Neuronal stem cell (in vitro differentiated cells): ENCODE measurements around the gene RPL3.

Experiments
- DNase-seq: peaks from one replicate; pipeline ENCODE4 v3.0.0-alpha.2; 2013; ENCODE audit warnings: low spot score
- H2AFZ ChIP-seq: one replicate; pipeline ENCODE4 v1.6.1; 2013; ENCODE audit warnings: mild to moderate bottlenecking, low read length, inconsistent platforms
- H2AK5ac ChIP-seq: 2 replicates; pipeline ENCODE4 v1.6.1; 2013; ENCODE audit warnings: low read depth, mild to moderate bottlenecking, inconsistent platforms, low read length, moderate library complexity, mixed read lengths
- H2BK120ac ChIP-seq: 2 replicates; pipeline ENCODE4 v1.6.1; 2013; ENCODE audit warnings: low read depth, mild to moderate bottlenecking, inconsistent platforms, low read length, moderate library complexity, mixed read lengths
- H2BK12ac ChIP-seq: one replicate; pipeline ENCODE4 v1.6.1; 2013; ENCODE audit warnings: low read length, inconsistent platforms
- H2BK15ac ChIP-seq: 2 replicates; pipeline ENCODE4 v1.6.1; 2013; ENCODE audit warnings: mild to moderate bottlenecking, low read length, inconsistent platforms, mixed read lengths
- H2BK5ac ChIP-seq: one replicate; pipeline ENCODE4 v1.6.1; 2013; ENCODE audit warnings: inconsistent platforms, mild to moderate bottlenecking, low read length, moderate library complexity
- H3K14ac ChIP-seq: one replicate; pipeline ENCODE4 v1.6.1; 2013; ENCODE audit warnings: low read length, inconsistent platforms
- H3K18ac ChIP-seq: 2 replicates; pipeline ENCODE4 v1.6.1; 2013; ENCODE audit warnings: low read length, inconsistent platforms
- H3K23ac ChIP-seq: 2 replicates; pipeline ENCODE4 v1.6.1; 2013; ENCODE audit warnings: low read depth, mild to moderate bottlenecking, mixed read lengths, low read length, inconsistent platforms; ENCODE audit not compliant: poor library complexity
- H3K27ac ChIP-seq: replicated peaks from 3 replicates; pipeline ENCODE4 v1.5.1; 2013; ENCODE audit warnings: low read length, inconsistent platforms
- H3K27me3 ChIP-seq, 3 experiments: 2 replicates each; pipeline ENCODE4 v1.6.1; 2013; ENCODE audit warnings: low read length in 3 of 3, mild to moderate bottlenecking in 2 of 3, inconsistent platforms in 1 of 3, low read depth in 1 of 3, mixed read lengths in 1 of 3, moderate library complexity in 1 of 3; ENCODE audit not compliant: control insufficient read depth in 3 of 3, insufficient read depth in 3 of 3
- H3K36me3 ChIP-seq, 2 donors: replicated peaks in 1 of 2; 2 replicates each; pipeline ENCODE4 v1.6.1; 2013; ENCODE audit warnings: low read length in 2 of 2; ENCODE audit not compliant: control insufficient read depth in 2 of 2, insufficient read depth in 2 of 2
- H3K4ac ChIP-seq: 2 replicates; pipeline ENCODE4 v1.6.1; 2013; ENCODE audit warnings: inconsistent platforms, mild to moderate bottlenecking, low read length, moderate library complexity
- H3K4me1 ChIP-seq, 2 donors: 1 replicate in 1 of 2; 2 replicates in 1 of 2; pipeline ENCODE4 v1.6.1; 2013; ENCODE audit warnings: low read length in 2 of 2, low read depth in 1 of 2; ENCODE audit not compliant: control insufficient read depth in 2 of 2, insufficient read depth in 1 of 2
- H3K4me2 ChIP-seq: one replicate; pipeline ENCODE4 v1.6.1; 2013; ENCODE audit warnings: mild to moderate bottlenecking, low read length, inconsistent platforms; ENCODE audit not compliant: insufficient read depth, poor library complexity, severe bottlenecking
- H3K4me3 ChIP-seq, 2 donors: 2 replicates each; pipeline ENCODE4 v1.5.1; 2013; ENCODE audit warnings: low read length in 2 of 2, mild to moderate bottlenecking in 2 of 2, inconsistent platforms in 1 of 2, moderate library complexity in 1 of 2
- H3K79me1 ChIP-seq: one replicate; pipeline ENCODE4 v1.6.1; 2013; ENCODE audit warnings: low read depth, mild to moderate bottlenecking, inconsistent platforms, low read length, moderate library complexity
- H3K9ac ChIP-seq: one replicate; pipeline ENCODE4 v1.6.1; 2013; ENCODE audit warnings: mild to moderate bottlenecking, low read depth, low read length, inconsistent platforms; ENCODE audit not compliant: poor library complexity
- H3K9me3 ChIP-seq, 2 donors: replicated peaks in 1 of 2; 2 replicates each; pipeline versions ENCODE3 to v1.6.1; 2013; ENCODE audit warnings: low read length in 2 of 2, mild to moderate bottlenecking in 2 of 2, inconsistent platforms in 1 of 2, low read depth in 1 of 2, mixed read lengths in 1 of 2, moderate library complexity in 1 of 2; ENCODE audit not compliant: control insufficient read depth in 2 of 2, insufficient read depth in 1 of 2
- H4K8ac ChIP-seq: one replicate; pipeline ENCODE4 v1.6.1; 2013; ENCODE audit warnings: low read depth, mild to moderate bottlenecking, inconsistent platforms, low read length, moderate library complexity
- H4K91ac ChIP-seq: one replicate; pipeline ENCODE4 v1.6.1; 2013; ENCODE audit warnings: low read length, low read depth, mild to moderate bottlenecking, inconsistent platforms; ENCODE audit not compliant: poor library complexity
- WGBS, 2 donors: extraction: QIAGEN DNeasy Blood & Tissue Kit; methylation state at CpG; one replicate each; pipeline ENCODE4 v1.1.7; 2013; ENCODE audit warnings: missing lambda C conversion rate in 2 of 2, mixed read lengths in 1 of 2; ENCODE audit not compliant: insufficient read length in 2 of 2, insufficient replicate concordance in 1 of 2; ENCODE audit errors: extremely low coverage in 2 of 2; 5-methylcytosine and 5-hydroxymethylcytosine counted together

RPL3 gene

DNA sequence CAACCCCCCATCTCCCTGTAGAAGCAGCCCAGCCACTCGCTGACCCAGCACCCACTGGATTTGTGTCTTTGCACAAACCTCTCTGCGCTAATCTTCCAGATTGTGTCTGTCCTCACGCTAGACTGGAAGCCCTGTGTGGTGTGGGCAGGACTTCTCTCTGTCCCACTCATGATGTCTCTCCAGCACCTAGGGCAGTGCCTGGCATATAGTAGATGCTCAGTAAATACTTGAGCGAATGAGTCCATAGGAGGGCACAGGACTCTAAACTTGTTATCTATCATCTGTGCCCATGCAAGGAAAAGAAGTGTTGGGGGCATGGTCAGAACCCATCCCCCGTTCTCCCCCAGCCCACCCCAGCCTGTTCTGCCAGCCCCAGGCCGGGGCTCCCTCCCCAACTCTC, 22.9 kb downstream of the RPL3 start:
- Histone ChIP-seq H3K27ac (no peak overlapping the region), H3K9me3 (no peaks in the 10 kb centered on the region), H3K14ac (no peak overlapping the region), H2AK5ac (peak overlapping the region; percentile 79), H3K27me3 (no peaks in the 10 kb centered on the region), H3K9ac (no peak overlapping the region), H2AFZ (no peak overlapping the region), H2BK5ac (no peak overlapping the region), H4K8ac (no peak overlapping the region), H3K4me3 (no peak overlapping the region), H3K23ac (no peak overlapping the region), H2BK15ac (peak overlapping the region; percentile 55), H2BK12ac (peak overlapping the region; percentile 50), H3K4me1 (peaks cover 26 to 33% of the 10 kb centered on the region in 2 donors), H4K91ac (no peak overlapping the region), H3K4ac (no peak overlapping the region), H3K4me2 (no peak overlapping the region), H2BK120ac (no peak overlapping the region), H3K36me3 (no peaks in the 10 kb centered on the region), H3K79me1 (no peaks in the 10 kb centered on the region), H3K18ac (no peak overlapping the region)
- no peak for DNase-seq
- no CpG with 5 or more reads among the region's 6 CpGs for WGBS, 2 donors

- Histone ChIP-seq H2BK5ac (peak overlapping the region; percentile 4), H3K9ac (no peak overlapping the region), H3K4me1 (peaks cover 23 to 33% of the 10 kb centered on the region in 2 donors), H2BK12ac (peak overlapping the region; percentile 73), H2BK15ac (peak overlapping the region; percentile 46), H3K27me3 (no peaks in the 10 kb centered on the region), H3K9me3 (no peaks in the 10 kb centered on the region), H4K91ac (peak overlapping the region; percentile 82), H3K14ac (peak overlapping the region; percentile 86), H3K27ac (no peak overlapping the region), H3K79me1 (no peaks in the 10 kb centered on the region), H3K18ac (peak overlapping the region; percentile 65), H2BK120ac (peak overlapping the region; percentile 81), H4K8ac (no peak overlapping the region), H3K4me2 (no peak overlapping the region), H2AK5ac (peak overlapping the region; percentile 92), H2AFZ (no peak overlapping the region), H3K36me3 (no peaks in the 10 kb centered on the region), H3K23ac (peak overlapping the region; percentile 8), H3K4me3 (no peak overlapping the region), H3K4ac (no peak overlapping the region)
- WGBS, 2 donors, result no CpG with 5 or more reads among the region's 17 CpGs
- DNase-seq, result no peak
Observed at GRCh38 chr22:39294571-39295468, 24.6 kb downstream of the RPL3 start.

GRCh38 chr22:39293766-39294368, 25.6 kb downstream of the RPL3 start:
- Histone ChIP-seq H3K4me1 (peaks cover 23 to 28% of the 10 kb centered on the region in 2 donors), H3K4ac (no peak overlapping the region), H3K27me3 (no peaks in the 10 kb centered on the region), H3K4me3 (no peak overlapping the region), H3K9me3 (no peaks in the 10 kb centered on the region), H3K14ac (no peak overlapping the region), H4K91ac (no peak overlapping the region), H2BK120ac (no peak overlapping the region), H2AFZ (no peak overlapping the region), H2BK12ac (peak overlapping the region; percentile 73), H3K36me3 (no peaks in the 10 kb centered on the region), H3K18ac (peak overlapping the region; percentile 68), H3K23ac (no peak overlapping the region), H3K9ac (no peak overlapping the region), H2BK15ac (peak overlapping the region; percentile 46), H3K79me1 (no peaks in the 10 kb centered on the region), H3K4me2 (no peak overlapping the region), H2AK5ac (peak overlapping the region; percentile 92), H3K27ac (no peak overlapping the region), H4K8ac (no peak overlapping the region), H2BK5ac (peak overlapping the region; percentile 4)
- no CpG with 5 or more reads among the region's 15 CpGs for WGBS, 2 donors
- DNase-seq, result no peak

DNA sequence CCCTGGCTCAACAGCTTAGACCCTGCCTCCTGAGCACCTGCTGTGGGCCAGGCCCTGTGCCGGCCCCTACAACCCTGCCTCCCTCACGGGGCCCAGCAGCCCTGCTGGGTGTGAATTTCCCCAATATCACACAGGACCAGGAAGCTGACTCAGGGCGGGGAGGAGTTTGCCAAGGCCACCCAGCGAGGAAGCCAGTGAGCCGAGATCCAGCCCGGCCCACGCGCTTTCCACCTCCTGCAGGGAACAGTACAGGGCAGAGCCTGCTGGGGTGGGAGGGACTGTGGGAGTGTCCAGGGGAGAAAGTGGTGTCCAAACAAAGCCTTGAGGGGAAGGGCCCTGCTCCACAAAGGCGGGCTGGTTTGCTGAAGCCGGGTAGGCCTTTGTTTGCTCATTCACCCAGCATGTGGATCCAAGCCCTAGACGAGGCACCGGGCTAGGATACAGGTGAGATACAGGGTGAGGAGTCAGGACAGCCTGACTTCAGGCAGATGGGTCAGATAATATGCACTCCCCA, 26.8 kb downstream of the RPL3 start:
- Histone ChIP-seq H2AFZ (peak overlapping the region; percentile 68), H3K79me1 (no peaks in the 10 kb centered on the region), H3K23ac (no peak overlapping the region), H3K9ac (no peak overlapping the region), H3K9me3 (no peaks in the 10 kb centered on the region), H2BK5ac (peak overlapping the region; percentile 95), H3K4me1 (peaks cover 14 to 25% of the 10 kb centered on the region in 2 donors), H3K36me3 (no peaks in the 10 kb centered on the region), H3K4ac (no peak overlapping the region), H2BK120ac (no peak overlapping the region), H2BK15ac (peak overlapping the region; percentile 47), H3K18ac (peak overlapping the region; percentile 97), H2AK5ac (peak overlapping the region; percentile 66), H3K27ac (no peak overlapping the region), H3K14ac (no peak overlapping the region), H2BK12ac (peak overlapping the region; percentile 50), H3K27me3 (no peaks in the 10 kb centered on the region), H4K91ac (peak overlapping the region; percentile 1), H3K4me2 (no peak overlapping the region), H3K4me3 (no peak overlapping the region), H4K8ac (no peak overlapping the region)
- peak; percentile 45 for DNase-seq
- WGBS, 2 donors, result no CpG with 5 or more reads among the region's 12 CpGs
